ENCODE results near the gene HOXA4. TPM values are rescaled to one million over a fixed set of nuclear protein-coding genes. Genes with fewer than 3 reads are reported as not detected.

The HOXA4 gene
- total and polyA plus RNA-seq, 10 donors: 2.1 to 10.8 (median 4.3) TPM

DNA sequence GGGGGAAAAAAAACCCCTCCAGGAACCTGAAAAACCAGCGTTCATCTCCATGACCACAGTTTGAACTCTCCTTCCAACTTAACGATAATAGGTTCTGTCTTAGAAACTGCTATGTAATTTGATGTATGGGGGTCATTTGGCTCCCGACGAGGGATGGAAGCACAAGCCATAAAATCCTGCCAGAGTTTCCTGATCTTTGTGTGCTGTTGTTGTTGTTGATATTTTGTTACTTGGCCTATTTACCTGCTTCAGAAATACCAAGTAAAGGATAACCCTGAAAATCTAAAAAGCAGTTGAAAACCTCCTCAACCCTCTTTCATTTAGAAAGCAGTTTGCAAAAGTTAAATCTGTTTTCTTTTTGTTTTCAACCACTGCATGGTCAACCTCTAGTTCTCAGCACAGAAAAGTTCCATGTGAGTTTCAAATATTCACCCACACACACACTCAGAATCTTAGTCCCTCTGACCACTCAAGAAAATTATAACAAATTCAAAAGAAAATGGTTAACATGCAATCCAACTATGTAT is 18.7 kb downstream of the HOXA4 start:
- Histone ChIP-seq H3K9me3 (no peaks in the 10 kb centered on the region), H3K27me3 (replicated peaks in 1 of 7) (no peaks in the 10 kb centered on the region), H3K36me3 (no peaks in the 10 kb centered on the region), H3K4me1 (peaks cover 0 to 58% (median 24%) of the 10 kb centered on the region in 6 donors), H3K27ac (peak overlapping the region in 5 of 8 donors; percentile 58 to 90 (median 87)), H3K4me3 (no peak overlapping the region)
- TF ChIP-seq POLR2AphosphoS5 (IDR thresholded peaks at IDR 0.05) (no peak), POLR2A (IDR thresholded peaks at IDR 0.05) (no peak)
- TF ChIP-seq, protein P1, sequence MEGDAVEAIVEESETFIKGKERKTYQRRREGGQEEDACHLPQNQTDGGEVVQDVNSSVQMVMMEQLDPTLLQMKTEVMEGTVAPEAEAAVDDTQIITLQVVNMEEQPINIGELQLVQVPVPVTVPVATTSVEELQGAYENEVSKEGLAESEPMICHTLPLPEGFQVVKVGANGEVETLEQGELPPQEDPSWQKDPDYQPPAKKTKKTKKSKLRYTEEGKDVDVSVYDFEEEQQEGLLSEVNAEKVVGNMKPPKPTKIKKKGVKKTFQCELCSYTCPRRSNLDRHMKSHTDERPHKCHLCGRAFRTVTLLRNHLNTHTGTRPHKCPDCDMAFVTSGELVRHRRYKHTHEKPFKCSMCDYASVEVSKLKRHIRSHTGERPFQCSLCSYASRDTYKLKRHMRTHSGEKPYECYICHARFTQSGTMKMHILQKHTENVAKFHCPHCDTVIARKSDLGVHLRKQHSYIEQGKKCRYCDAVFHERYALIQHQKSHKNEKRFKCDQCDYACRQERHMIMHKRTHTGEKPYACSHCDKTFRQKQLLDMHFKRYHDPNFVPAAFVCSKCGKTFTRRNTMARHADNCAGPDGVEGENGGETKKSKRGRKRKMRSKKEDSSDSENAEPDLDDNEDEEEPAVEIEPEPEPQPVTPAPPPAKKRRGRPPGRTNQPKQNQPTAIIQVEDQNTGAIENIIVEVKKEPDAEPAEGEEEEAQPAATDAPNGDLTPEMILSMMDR (IDR thresholded peaks at IDR 0.05 in 8 of 11, conservative IDR thresholded peaks at IDR 0.05 in 3 of 11): no peak
- WGBS, 5 donors: 58 to 83% (median 74%) methylated on average over 4 of the region's 4 CpGs
- DNase-seq: no peak
- intact Hi-C loops (cut with DNase I; ENCODE audit: low total_unique reads): loop anchor here (10.0 kb wide), 1 partner anchor 357 kb away; no protein-coding TSS in a partner anchor

DNA sequence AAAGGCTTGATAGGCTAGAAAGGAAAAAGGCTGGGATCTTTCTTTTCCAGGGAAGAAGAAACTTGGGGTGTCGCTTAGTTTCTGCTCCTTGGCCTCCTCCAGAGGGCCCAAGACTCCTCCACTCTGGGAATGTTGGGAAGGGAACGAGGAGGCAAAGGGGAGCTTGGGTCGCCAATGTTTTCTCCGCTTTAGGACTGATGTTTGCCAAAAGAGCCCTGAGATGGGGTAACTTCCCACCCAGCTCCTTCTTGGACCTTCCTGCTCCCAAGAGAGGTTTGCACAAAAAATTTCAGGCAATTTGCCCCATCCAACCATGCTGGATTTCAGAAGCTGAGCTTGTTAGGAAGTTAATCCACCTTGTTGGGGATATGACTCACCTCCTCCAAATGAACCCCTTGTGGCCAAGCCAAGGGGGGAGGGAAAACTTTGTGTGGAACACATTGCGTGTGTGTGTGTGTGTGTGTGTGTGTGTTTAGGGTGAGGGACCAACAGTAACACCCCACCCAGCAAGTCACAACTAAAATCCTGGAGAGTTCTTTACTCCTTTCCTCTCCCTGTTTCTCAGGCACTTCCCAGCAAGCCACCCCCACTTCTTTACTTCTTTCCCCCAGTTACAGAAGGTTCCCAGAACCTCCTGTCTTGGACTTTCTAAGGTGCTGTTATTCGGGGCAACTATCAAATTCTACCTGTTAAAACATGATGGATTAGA is 19.4 kb downstream of the HOXA4 start:
- intact Hi-C loops (cut with DNase I; ENCODE audit: low total_unique reads): loop anchor here (10.0 kb wide), 1 partner anchor 356 kb away; no protein-coding TSS in a partner anchor

DNA sequence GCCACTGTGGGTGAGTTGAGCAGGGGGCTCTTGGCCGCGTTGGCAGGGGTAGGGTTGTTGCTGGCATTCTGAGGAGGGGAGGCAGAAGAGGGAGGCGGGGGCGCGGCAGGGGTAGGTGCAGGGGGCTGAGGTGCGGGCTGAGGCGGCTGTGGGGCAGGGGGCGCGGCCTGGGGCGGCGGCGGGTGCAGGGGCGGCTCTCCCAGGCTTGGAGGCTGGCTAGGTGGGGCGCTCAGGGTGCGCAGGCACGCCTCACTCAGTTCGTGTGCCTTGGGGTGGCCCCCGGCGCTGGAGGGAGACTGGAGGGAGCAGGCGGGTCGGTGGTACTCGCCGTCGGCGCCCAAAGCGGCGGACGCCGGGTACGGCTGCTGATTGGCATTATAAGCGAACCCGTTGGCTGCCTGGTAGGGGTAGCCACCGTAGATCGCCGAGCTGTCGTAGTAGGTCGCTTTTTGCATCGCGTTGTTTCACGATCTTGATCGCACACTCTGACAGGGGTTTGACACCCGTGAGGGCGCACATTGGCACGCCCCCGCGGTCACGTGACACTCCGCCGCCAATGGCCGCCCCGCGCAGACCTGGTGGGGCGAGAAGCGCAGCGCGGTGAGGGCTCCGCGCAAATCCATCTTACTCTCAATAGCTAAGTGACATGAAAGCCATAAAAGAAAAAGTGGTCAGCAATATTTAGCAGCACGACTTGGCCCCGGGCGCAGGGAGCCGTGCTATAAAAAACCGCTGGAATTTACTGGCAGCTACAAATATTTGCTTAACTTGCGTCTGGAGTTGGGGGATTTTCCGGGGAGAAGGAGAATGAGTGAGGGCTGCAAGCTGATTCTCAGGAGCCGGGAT is 20.1 kb downstream of the HOXA4 start:
- H3K36me3 ChIP-seq: no peaks in the 10 kb centered on the region
- intact Hi-C loops (cut with DNase I; ENCODE audit: low total_unique reads): loop anchor here (10.0 kb wide), 1 partner anchor 356 kb away; no protein-coding TSS in a partner anchor
- no peak for DNase-seq
- peaks cover 0 to 64% (median 25%) of the 10 kb centered on the region in 6 donors for H3K4me1 ChIP-seq
- H3K4me3 ChIP-seq: peak overlapping the region in 1 of 8 donors; percentile 5
- peaks cover 0 to 12% (median 0%) of the 10 kb centered on the region in 7 donors for H3K27me3 ChIP-seq (replicated peaks in 1 of 7)
- 75 to 92% (median 86%) methylated on average over 66 of the region's 66 CpGs for WGBS, 5 donors
- H3K9me3 ChIP-seq: no peaks in the 10 kb centered on the region
- H3K27ac ChIP-seq: peak overlapping the region in 7 of 8 donors; percentile 11 to 90 (median 63)
- no peak for TF ChIP-seq POLR2A (IDR thresholded peaks at IDR 0.05)
- TF ChIP-seq POLR2AphosphoS5 (IDR thresholded peaks at IDR 0.05): peak in 2 of 3 donors; percentile 55 to 56

More for the DNA sequence above, 19.4 kb downstream of the HOXA4 start:
- H3K4me1 ChIP-seq: peaks cover 0 to 58% (median 23%) of the 10 kb centered on the region in 6 donors
- DNase-seq: no peak
- H3K27me3 ChIP-seq (replicated peaks in 1 of 7): peaks cover 0 to 5% (median 0%) of the 10 kb centered on the region in 7 donors
- peak overlapping the region in 7 of 8 donors; percentile 11 to 90 (median 86) for H3K27ac ChIP-seq
- TF ChIP-seq, protein P1 (IDR thresholded peaks at IDR 0.05 in 8 of 11, conservative IDR thresholded peaks at IDR 0.05 in 3 of 11): no peak
- TF ChIP-seq POLR2A (IDR thresholded peaks at IDR 0.05) (no peak), POLR2AphosphoS5 (IDR thresholded peaks at IDR 0.05) (no peak)
- no peaks in the 10 kb centered on the region for H3K36me3 ChIP-seq
- H3K4me3 ChIP-seq: no peak overlapping the region
- no peaks in the 10 kb centered on the region for H3K9me3 ChIP-seq
- 72 to 88% (median 78%) methylated on average over 6 of the region's 6 CpGs for WGBS, 5 donors

DNA sequence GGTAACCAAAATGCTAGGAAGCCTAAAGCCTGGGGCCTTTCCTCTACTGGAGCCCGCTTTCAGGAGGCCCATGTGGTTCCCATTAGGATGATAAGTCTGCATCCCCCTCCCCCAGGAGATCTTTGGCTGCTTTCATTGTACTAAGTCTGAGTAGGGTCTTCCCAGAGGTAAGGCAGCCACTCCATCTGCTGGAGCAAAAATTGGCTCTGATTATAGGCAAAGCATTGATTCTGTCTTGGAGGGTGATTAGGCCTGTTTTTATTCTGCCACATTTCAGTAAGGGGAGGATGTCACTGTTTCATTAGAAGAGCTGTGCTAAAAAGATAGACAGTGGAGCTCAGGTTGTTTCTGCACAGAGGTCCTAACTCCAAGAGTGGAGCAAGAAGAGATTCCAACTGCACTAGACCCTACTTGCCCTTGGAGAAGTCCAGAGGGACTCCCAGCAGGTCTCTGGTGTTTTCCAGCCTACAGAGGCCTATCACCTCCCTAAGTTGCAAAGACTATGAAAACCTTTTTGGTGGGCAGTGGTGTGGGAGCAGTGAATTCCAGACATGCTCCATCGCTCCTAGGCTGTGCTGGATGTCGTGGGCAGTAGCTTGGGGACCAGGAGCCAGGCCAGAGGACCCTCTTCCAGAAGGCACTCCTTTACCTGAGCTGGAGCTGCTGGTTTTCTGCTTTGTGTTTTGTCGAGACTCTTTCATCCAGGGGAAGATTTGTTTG is 20.9 kb downstream of the HOXA4 start:
- H3K4me1 ChIP-seq: peaks cover 0 to 72% (median 28%) of the 10 kb centered on the region in 6 donors
- H3K4me3 ChIP-seq: no peak overlapping the region
- no peak for DNase-seq
- H3K27ac ChIP-seq: peak overlapping the region in 7 of 8 donors; percentile 78 to 93 (median 87)
- H3K27me3 ChIP-seq (replicated peaks in 1 of 7): peaks cover 0 to 20% (median 0%) of the 10 kb centered on the region in 7 donors
- no peaks in the 10 kb centered on the region for H3K36me3 ChIP-seq
- no peaks in the 10 kb centered on the region for H3K9me3 ChIP-seq
- TF ChIP-seq, protein P1 (IDR thresholded peaks at IDR 0.05 in 8 of 11, conservative IDR thresholded peaks at IDR 0.05 in 3 of 11): no peak
- no peak for TF ChIP-seq POLR2AphosphoS5 (IDR thresholded peaks at IDR 0.05)
- no peak for TF ChIP-seq POLR2A (IDR thresholded peaks at IDR 0.05)
- intact Hi-C loops (cut with DNase I; ENCODE audit: low total_unique reads): loop anchor here (10.0 kb wide), 1 partner anchor 355 kb away; no protein-coding TSS in a partner anchor
- WGBS, 5 donors: 89 to 96% (median 92%) methylated on average over 4 of the region's 4 CpGs

Measured in spleen (tissue), 11 donors.